NCI-H2227 (cell line): ENCODE data around the gene PEX5L.
A peak's percentile ranks its signal among the peaks of the same experiment; 100 is the strongest.

Source experiments
- DNase-seq: peaks from one replicate; lab custom pipeline; 2025; ENCODE audit not compliant: unreplicated experiment; lab: John Stamatoyannopoulos, UW

The PEX5L gene

DNA sequence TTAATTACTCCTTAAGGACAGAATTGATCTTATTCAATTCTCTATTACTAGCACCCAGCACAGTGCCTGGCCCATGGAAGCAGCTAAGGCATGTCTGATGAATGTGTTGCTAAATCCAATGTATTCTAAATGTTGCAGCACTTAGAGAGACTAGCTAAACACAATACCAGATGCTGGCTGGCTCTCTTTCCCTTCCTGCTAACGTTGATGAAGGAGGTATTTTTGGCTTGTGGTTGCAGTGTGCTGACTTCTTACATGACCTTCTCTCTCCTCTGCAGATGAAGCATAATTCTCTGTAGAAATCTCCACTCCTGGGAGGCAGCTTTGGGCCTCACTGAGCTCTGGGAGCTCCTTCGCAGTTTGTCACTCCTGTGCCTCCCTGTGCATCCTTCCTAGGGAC lies 183.6 kb downstream of the PEX5L start:
- no peak for DNase-seq

DNA sequence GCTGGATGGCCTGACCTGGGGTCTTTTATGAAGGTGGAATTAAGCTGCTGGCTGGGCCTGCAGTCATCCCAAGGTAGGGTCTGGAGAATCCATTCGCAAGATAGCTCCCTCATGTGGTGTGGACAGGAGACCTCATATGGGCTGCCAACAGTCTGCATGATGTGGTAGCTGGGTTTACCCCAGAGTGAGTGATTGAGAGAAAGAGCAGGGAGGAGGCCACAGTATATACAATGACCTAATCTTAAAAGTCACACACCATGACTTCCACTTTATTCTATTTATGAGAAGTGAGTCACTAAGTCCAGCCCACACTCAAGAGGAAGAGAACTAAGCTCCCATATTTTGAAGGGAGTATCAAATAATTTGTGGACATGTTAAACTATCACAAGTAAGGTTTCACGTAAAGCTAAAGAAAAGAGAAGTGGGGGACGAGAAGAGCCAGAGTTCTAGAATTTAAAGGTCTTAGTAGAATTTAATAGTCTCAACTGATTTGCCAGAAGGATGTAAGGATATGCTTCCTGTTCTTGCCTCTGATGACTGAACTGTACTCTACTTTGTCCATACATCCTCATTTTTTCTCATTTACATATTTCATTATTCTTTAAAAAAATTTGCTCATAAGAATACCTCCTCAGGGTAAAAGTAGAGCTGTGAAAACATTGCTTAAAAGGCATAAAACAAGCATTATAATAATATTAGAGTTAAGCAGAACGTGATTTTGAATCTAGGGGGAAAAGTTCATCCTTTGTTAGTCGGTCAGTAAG lies 184.4 kb downstream of the PEX5L start:
- DNase-seq, result no peak

DNA sequence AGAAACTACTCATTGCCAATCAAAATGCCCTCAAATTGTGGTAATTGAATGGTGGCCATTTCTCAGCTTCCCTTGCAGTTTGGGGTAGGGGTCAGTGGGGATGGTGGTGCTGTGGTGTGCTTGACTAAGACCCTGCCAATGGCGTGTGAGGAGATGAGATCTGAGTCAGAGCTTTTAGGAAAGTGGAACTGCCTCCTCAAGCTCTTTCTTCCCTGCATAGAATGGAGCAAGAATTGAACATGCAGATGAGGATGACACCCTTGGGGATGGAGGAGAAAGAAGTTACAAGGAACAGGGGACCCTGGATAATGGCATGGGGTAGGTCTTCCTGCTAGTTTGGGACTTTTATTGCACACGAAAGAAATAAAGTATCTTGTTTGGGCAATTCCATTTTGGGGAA lies 188.0 kb downstream of the PEX5L start:
- no peak for DNase-seq

GRCh38 chr3:179842061-179842460 lies 194.7 kb downstream of the PEX5L start:
- DNase-seq, result no peak

DNA sequence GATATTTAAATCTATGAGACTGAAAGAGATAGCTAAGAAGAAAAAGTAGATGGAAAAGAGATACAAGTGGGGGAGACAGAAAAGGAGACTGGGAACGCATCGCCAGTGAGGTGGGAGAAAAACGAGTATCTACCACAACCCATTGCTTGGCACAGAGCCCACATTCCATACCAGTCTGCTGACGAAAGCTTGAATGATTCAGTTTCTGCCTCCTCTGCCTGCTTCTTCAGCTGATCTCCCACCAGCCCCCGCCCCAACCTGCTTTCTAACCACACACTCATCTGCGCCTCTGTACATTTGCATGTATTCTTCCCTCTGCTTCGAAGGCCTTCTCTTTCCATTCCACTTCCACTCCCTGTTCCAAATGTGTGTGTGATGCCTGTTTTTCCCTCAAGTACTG lies 195.8 kb downstream of the PEX5L start:
- no peak for DNase-seq

DNA sequence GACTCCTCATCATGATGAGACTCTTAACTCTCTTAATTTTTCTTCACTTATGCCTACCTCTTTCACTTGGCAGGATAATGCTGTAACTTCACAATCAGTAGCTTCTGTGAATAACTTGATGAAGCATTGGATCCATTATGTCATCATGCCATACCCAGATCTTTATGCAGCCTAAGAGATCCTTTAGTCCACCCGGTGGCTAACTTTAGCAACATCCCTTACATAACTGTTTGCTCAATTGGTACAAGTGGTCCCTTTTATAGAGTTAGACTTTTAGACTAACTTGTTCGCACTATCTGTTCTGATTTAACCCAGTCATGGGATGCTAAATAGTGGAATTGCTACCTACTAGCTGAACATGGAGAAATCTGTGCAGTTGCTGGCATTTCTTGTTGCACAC lies 199.4 kb downstream of the PEX5L start:
- peak; percentile 3 for DNase-seq

- DNase-seq, result no peak
Observed at GRCh38 chr3:179833294-179833693, 203.4 kb downstream of the PEX5L start.

- DNase-seq, result no peak
Observed at GRCh38 chr3:179832333-179832854, 204.3 kb downstream of the PEX5L start.

- no peak for DNase-seq
Observed at GRCh38 chr3:179829401-179829800, 207.3 kb downstream of the PEX5L start.

GRCh38 chr3:179828738-179829137 lies 208.0 kb downstream of the PEX5L start:
- DNase-seq, result no peak

DNA sequence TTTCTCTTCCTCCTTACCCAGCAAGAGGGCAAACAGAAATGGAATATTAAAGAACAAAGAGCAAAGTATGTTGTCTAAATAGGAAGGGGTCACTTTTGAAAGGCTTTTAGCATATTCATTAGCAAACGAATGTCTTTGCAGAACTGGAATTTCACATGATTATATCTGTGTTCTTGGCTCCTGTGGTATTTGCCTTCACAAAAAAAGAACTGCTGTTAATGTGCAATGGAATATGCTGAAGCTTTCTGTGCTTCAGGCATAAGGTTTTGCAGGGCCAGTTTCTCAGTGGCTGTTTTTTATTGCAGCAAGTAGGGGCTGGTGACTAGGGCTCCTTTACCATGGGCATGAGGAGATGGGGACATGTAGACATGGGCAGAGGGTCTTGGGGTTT lies 210.5 kb downstream of the PEX5L start:
- DNase-seq, result no peak

GRCh38 chr3:179825527-179826246 lies 211.1 kb downstream of the PEX5L start:
- no peak for DNase-seq

GRCh38 chr3:179822296-179822695 lies 214.4 kb downstream of the PEX5L start:
- no peak for DNase-seq

DNA sequence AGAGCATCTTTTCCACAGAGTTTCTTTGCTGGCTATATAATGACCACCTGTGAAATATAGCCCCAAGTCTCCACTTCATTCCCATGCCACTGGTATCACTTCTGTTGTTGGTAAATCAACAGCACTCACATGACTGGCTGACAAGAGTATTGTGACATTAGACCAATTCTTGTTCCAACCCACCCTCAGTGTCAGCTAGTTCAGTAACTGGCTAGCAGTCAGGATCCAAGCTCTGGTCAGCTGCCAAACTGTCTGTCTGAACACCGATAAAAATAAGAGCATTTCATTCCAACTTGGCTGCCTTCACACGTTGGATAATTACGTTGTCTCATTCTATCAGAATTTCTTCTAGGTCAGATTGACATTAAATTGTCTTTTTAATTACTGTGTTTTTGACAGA lies 217.4 kb downstream of the PEX5L start:
- no peak for DNase-seq

DNA sequence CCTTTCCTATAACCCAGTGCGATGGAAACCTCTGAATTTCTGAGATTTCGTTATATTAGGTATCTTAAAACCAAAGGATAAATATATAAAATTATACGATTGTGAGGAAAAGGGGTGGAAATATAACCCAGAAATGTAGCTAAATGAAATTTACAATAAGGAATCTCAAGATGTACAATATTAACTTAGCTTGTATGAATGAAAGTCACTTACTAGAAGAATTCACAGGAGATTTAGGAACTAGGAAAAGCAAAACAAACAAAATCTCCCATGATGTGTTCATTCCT lies 224.7 kb downstream of the PEX5L start:
- no peak for DNase-seq

- DNase-seq, result peak; percentile 82
Observed at GRCh38 chr3:179811321-179812095, 225.2 kb downstream of the PEX5L start.

DNA sequence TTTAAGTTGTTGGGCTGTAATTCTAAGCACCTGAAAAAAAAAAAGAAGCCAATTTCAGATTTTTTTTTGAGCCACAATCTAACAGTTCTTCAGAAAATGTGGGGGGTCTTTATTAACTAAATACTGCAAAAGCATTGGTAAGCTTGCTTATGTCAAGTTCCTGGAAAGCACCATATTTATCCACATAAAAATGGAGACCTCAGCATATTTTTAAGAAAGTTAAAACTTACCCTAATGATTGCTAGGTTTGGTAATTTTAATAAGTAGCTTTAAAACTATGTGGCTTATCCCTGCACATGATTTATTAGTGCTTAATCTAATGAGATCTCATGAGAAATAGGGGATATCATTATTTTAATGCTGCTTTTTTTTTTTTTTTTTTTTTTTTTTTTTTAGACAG lies 227.1 kb downstream of the PEX5L start:
- DNase-seq, result no peak

- no peak for DNase-seq
Observed at GRCh38 chr3:179807588-179807987, 229.1 kb downstream of the PEX5L start.

- DNase-seq, result peak; percentile 36
Observed at GRCh38 chr3:179806177-179806576, 230.6 kb downstream of the PEX5L start.

- DNase-seq, result no peak
Observed at GRCh38 chr3:179801856-179802255, 234.9 kb downstream of the PEX5L start.

GRCh38 chr3:179801263-179801662 lies 235.5 kb downstream of the PEX5L start:
- DNase-seq, result no peak

- no peak for DNase-seq
Observed at GRCh38 chr3:179797192-179797591, 239.5 kb downstream of the PEX5L start.
